Fibroblast of skin of right quadriceps (primary cell): ENCODE results near the gene SLC51B.
A peak's percentile ranks its signal among the peaks of the same experiment; 100 is the strongest.

Experiments used
- DNase-seq: peaks from one replicate; pipeline ENCODE4 v3.0.0-alpha.2; 2013

Gene SLC51B

GRCh38 chr15:65042776-65043327 lies 2.3 kb upstream of the SLC51B start:
- no peak for DNase-seq

GRCh38 chr15:65044218-65044617 lies 969 bp upstream of the SLC51B start:
- DNase-seq: peak; percentile 46

GRCh38 chr15:65048241-65048640 lies 3.1 kb downstream of the SLC51B start:
- DNase-seq: no peak

- peak; percentile 92 for DNase-seq
Measured at GRCh38 chr15:65049418-65049840, 4.2 kb downstream of the SLC51B start.

- DNase-seq: no peak
Measured at GRCh38 chr15:65050270-65050669, 5.1 kb downstream of the SLC51B start.

GRCh38 chr15:65051266-65051665 lies 6.1 kb downstream of the SLC51B start:
- DNase-seq: no peak

GRCh38 chr15:65052956-65053355 lies 7.8 kb downstream of the SLC51B start:
- DNase-seq: no peak

- DNase-seq: peak; percentile 51
Measured at GRCh38 chr15:65054333-65055200, 9.4 kb downstream of the SLC51B start.

- DNase-seq: no peak
Measured at GRCh38 chr15:65055201-65055870, 10.1 kb downstream of the SLC51B start.

GRCh38 chr15:65056106-65056505 lies 10.9 kb downstream of the SLC51B start:
- no peak for DNase-seq

- no peak for DNase-seq
Measured at GRCh38 chr15:65056868-65057548, 11.8 kb downstream of the SLC51B start.

GRCh38 chr15:65057549-65057940 lies 12.4 kb downstream of the SLC51B start:
- DNase-seq: no peak

GRCh38 chr15:65058394-65059368 lies 13.5 kb downstream of the SLC51B start:
- DNase-seq: no peak

GRCh38 chr15:65059369-65059750 lies 14.2 kb downstream of the SLC51B start:
- no peak for DNase-seq

- no peak for DNase-seq
Measured at GRCh38 chr15:65059931-65060596, 14.9 kb downstream of the SLC51B start.

- DNase-seq: no peak
Measured at GRCh38 chr15:65060641-65061397, 15.6 kb downstream of the SLC51B start.

GRCh38 chr15:65062061-65062460 lies 16.9 kb downstream of the SLC51B start:
- no peak for DNase-seq

- DNase-seq: no peak
Measured at GRCh38 chr15:65062726-65063125, 17.5 kb downstream of the SLC51B start.

- no peak for DNase-seq
Measured at GRCh38 chr15:65066001-65066634, 20.9 kb downstream of the SLC51B start.

- DNase-seq: no peak
Measured at GRCh38 chr15:65066635-65067316, 21.6 kb downstream of the SLC51B start.
